K562 (cell line): Measurements from ENCODE around the gene STUB1. TPM values are rescaled to one million over a fixed set of nuclear protein-coding genes. Genes with fewer than 3 reads are reported as not detected.

Source experiments
- BMI1 ChIP-seq: fragments of 150-350 bp; IDR thresholded peaks from 2 replicates; pipeline ENCODE4 v1.6.1; 2014; ENCODE audit warnings: low read length
- CCNT2 ChIP-seq: IDR thresholded peaks from 2 replicates; pipeline ENCODE4 v1.6.1; 2011; ENCODE audit warnings: borderline replicate concordance, low read depth, mild to moderate bottlenecking, moderate library complexity, mixed read lengths, low read length; ENCODE audit not compliant: insufficient read length; ENCODE audit errors: extremely low read depth
- CXXC5 ChIP-seq: fragments of 250-450 bp; sonication (Bioruptor Pico); IDR thresholded peaks from 2 replicates; pipeline ENCODE4 v1.8.0; 2022; ENCODE audit warnings: inconsistent platforms, mild to moderate bottlenecking, moderate library complexity
- ELK3 ChIP-seq: fragments of 450-650 bp; formaldehyde crosslinking; IDR thresholded peaks from 2 replicates; pipeline ENCODE4 v1.4.0; 2020; ENCODE audit warnings: mild to moderate bottlenecking
- FOXA1 ChIP-seq: fragments of 450-650 bp; IDR thresholded peaks from 2 replicates; pipeline ENCODE4 v1.6.1; 2016; ENCODE audit warnings: mild to moderate bottlenecking, borderline replicate concordance
- FOXJ2 ChIP-seq: fragments of 200-800 bp; sonication (Bioruptor generic); IDR thresholded peaks from 2 replicates; pipeline ENCODE4 v1.6.1; 2016; ENCODE audit warnings: missing genetic modification characterization, missing compliant biosample characterization
- KLF16 ChIP-seq: IDR thresholded peaks from 2 replicates; pipeline ENCODE4 v1.6.1; 2016; ENCODE audit warnings: antibody characterized with exemption
- MEF2A ChIP-seq: IDR thresholded peaks from 2 replicates; pipeline ENCODE4 v1.6.1; 2011; ENCODE audit warnings: low read depth, mild to moderate bottlenecking, low read length, moderate library complexity; ENCODE audit not compliant: control insufficient read depth
- MEIS2 ChIP-seq: fragments of 450-650 bp; IDR thresholded peaks from 2 replicates; pipeline ENCODE4 v1.6.1; 2014; ENCODE audit warnings: mild to moderate bottlenecking; ENCODE audit not compliant: partially characterized antibody
- NCOA2 ChIP-seq, 2 experiments: fragments of 450-650 bp; IDR thresholded peaks; 2 replicates each; pipeline ENCODE4 v1.6.1; 2018; ENCODE audit warnings: mild to moderate bottlenecking in 2 of 2, moderate library complexity in 1 of 2; ENCODE audit not compliant: partially characterized antibody in 2 of 2
- RBM25 ChIP-seq: fragments of 200-400 bp; formaldehyde crosslinking; IDR thresholded peaks from 2 replicates; pipeline ENCODE4 v1.6.1; 2018; ENCODE audit warnings: low read length, low read depth, moderate library complexity; ENCODE audit not compliant: severe bottlenecking
- RFX1 ChIP-seq: fragments of 450-650 bp; IDR thresholded peaks from 2 replicates; pipeline ENCODE4 v1.6.1; 2016; ENCODE audit warnings: mild to moderate bottlenecking, moderate library complexity
- SAP30 ChIP-seq: fragments of 200-600 bp; sonication (generic); IDR thresholded peaks from 2 replicates; pipeline ENCODE4 v1.6.1; 2012; ENCODE audit warnings: borderline replicate concordance, low read depth, mild to moderate bottlenecking, moderate library complexity, low read length, control low read depth, inconsistent platforms; ENCODE audit not compliant: insufficient read depth, poor library complexity, severe bottlenecking
- SMAD4 ChIP-seq: fragments of 250-450 bp; sonication (Bioruptor Pico); conservative IDR thresholded peaks from 2 replicates; pipeline ENCODE4 v1.8.0; 2021; ENCODE audit warnings: inconsistent platforms, mild to moderate bottlenecking, moderate library complexity
- TAF1 ChIP-seq: IDR thresholded peaks from 2 replicates; pipeline ENCODE4 v1.6.1; 2011; ENCODE audit warnings: mild to moderate bottlenecking, low read length, moderate library complexity; ENCODE audit not compliant: insufficient read depth, control insufficient read depth, severe bottlenecking; ENCODE audit errors: extremely low read depth
- ZKSCAN3 ChIP-seq: fragments of 250-450 bp; sonication (Bioruptor Pico); IDR thresholded peaks from 2 replicates; pipeline ENCODE4 v1.4.0; 2020
- ZNF263 ChIP-seq: sonication (generic); formaldehyde crosslinking; IDR thresholded peaks from 2 replicates; pipeline ENCODE4 v1.8.0; 2022; ENCODE audit warnings: mild to moderate bottlenecking, missing genetic modification reagents, borderline replicate concordance
- ZNF3 ChIP-seq: fragments of 250-450 bp; sonication (Bioruptor Pico); IDR thresholded peaks from 2 replicates; pipeline ENCODE4 v1.5.0; 2021; ENCODE audit warnings: mild to moderate bottlenecking, moderate library complexity
- ZNF695 ChIP-seq: fragments of 450-650 bp; formaldehyde crosslinking; IDR thresholded peaks from 2 replicates; pipeline ENCODE4 v1.4.0; 2020; ENCODE audit warnings: mild to moderate bottlenecking, moderate library complexity
- polyA plus RNA-seq, 8 experiments: library from polyadenylated mRNA; depleted of rRNA in 4 of 8; stranded (reverse) in 5 of 8; unstranded in 3 of 8; fragments of >200 nt; fragmentation: Nextera tagmentation in 2 of 8; fragmentation: Illumina TruSeq in 1 of 8; extraction: Ambion mirVana in 2 of 8; extraction: Trizol in 1 of 8; gene quantifications; 2 replicates each; pipeline versions ENCODE4 v1.2.1 to v1.2.3, GENCODE V29; 2011 to 2014; ENCODE audit warnings: inconsistent platforms in 1 of 8, missing spikeins in 1 of 8
- total RNA-seq, 7 experiments: library from RNA; depleted of rRNA in 6 of 7; stranded (reverse); fragments of >200 nt in 6 of 7; fragmentation: Illumina TruSeq in 2 of 7; extraction: Trizol in 2 of 7; gene quantifications; 2 replicates each; pipeline versions ENCODE4 v1.2.1 to v1.2.3, GENCODE V29; 2011 to 2021; ENCODE audit warnings: low replicate concordance in 1 of 7
- TF ChIP-seq, protein P1 (sequence below): fragments of 450-650 bp; IDR thresholded peaks from 2 replicates; pipeline ENCODE4 v1.6.1; 2017; ENCODE audit warnings: antibody characterized with exemption, mild to moderate bottlenecking
- TF ChIP-seq, protein P2 (sequence below): sonication (generic); formaldehyde crosslinking; IDR thresholded peaks from 2 replicates; pipeline ENCODE4 v1.8.1; 2023; ENCODE audit warnings: mild to moderate bottlenecking, missing genetic modification reagents

Gene STUB1
- total and polyA plus RNA-seq, 9 of the 15 experiments (the other 6 are each of a cell fraction or from before 2014, with no cell fraction given), result 10.6 to 251 (median 152) TPM

- TF ChIP-seq, protein P1, sequence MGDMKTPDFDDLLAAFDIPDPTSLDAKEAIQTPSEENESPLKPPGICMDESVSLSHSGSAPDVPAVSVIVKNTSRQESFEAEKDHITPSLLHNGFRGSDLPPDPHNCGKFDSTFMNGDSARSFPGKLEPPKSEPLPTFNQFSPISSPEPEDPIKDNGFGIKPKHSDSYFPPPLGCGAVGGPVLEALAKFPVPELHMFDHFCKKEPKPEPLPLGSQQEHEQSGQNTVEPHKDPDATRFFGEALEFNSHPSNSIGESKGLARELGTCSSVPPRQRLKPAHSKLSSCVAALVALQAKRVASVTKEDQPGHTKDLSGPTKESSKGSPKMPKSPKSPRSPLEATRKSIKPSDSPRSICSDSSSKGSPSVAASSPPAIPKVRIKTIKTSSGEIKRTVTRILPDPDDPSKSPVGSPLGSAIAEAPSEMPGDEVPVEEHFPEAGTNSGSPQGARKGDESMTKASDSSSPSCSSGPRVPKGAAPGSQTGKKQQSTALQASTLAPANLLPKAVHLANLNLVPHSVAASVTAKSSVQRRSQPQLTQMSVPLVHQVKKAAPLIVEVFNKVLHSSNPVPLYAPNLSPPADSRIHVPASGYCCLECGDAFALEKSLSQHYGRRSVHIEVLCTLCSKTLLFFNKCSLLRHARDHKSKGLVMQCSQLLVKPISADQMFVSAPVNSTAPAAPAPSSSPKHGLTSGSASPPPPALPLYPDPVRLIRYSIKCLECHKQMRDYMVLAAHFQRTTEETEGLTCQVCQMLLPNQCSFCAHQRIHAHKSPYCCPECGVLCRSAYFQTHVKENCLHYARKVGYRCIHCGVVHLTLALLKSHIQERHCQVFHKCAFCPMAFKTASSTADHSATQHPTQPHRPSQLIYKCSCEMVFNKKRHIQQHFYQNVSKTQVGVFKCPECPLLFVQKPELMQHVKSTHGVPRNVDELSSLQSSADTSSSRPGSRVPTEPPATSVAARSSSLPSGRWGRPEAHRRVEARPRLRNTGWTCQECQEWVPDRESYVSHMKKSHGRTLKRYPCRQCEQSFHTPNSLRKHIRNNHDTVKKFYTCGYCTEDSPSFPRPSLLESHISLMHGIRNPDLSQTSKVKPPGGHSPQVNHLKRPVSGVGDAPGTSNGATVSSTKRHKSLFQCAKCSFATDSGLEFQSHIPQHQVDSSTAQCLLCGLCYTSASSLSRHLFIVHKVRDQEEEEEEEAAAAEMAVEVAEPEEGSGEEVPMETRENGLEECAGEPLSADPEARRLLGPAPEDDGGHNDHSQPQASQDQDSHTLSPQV, result no peak
- TF ChIP-seq BMI1, result no peak
- TF ChIP-seq TAF1, result peak; percentile 33
- no peak for TF ChIP-seq ZKSCAN3 (CRISPR knock-in tag)
- TF ChIP-seq ZNF263 (CRISPR knock-in tag), result no peak
- TF ChIP-seq FOXA1, result no peak
- TF ChIP-seq MEF2A, result no peak
- no peak for TF ChIP-seq MEIS2
- TF ChIP-seq RBM25, result peak; percentile 99
- TF ChIP-seq NCOA2 (IDR thresholded peaks at IDR 0.05; ENCODE audit: partially characterized antibody in 2 of 2), result no peak
- no peak for TF ChIP-seq ZNF695 (CRISPR knock-in tag)
- TF ChIP-seq CCNT2, result peak; percentile 56
- TF ChIP-seq FOXJ2 (tag), result no peak
- 0 out of 2 replicates have a peak, but pooled peaks have one; percentile 15 for TF ChIP-seq SMAD4 (CRISPR knock-in tag)
- no peak for TF ChIP-seq ZNF3
- TF ChIP-seq SAP30, result no peak
- TF ChIP-seq KLF16, result no peak
- TF ChIP-seq CXXC5 (CRISPR knock-in tag), result peak; percentile 62
- TF ChIP-seq RFX1, result no peak
- TF ChIP-seq ELK3 (CRISPR knock-in tag), result no peak
- TF ChIP-seq, protein P2, sequence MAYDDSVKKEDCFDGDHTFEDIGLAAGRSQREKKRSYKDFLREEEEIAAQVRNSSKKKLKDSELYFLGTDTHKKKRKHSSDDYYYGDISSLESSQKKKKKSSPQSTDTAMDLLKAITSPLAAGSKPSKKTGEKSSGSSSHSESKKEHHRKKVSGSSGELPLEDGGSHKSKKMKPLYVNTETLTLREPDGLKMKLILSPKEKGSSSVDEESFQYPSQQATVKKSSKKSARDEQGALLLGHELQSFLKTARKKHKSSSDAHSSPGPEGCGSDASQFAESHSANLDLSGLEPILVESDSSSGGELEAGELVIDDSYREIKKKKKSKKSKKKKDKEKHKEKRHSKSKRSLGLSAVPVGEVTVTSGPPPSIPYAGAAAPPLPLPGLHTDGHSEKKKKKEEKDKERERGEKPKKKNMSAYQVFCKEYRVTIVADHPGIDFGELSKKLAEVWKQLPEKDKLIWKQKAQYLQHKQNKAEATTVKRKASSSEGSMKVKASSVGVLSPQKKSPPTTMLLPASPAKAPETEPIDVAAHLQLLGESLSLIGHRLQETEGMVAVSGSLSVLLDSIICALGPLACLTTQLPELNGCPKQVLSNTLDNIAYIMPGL, result no peak
Measured at GRCh38 chr16:726438-727290, 46.5 kb downstream of the STUB1 start, which contains the start of the genes CCDC78 and HAGHL (continued).
